ENCODE data around the gene PJVK. TPM values are rescaled to one million over a fixed set of nuclear protein-coding genes. Genes with fewer than 3 reads are reported as not detected.

Gene PJVK
- total and polyA plus RNA-seq, 9 of the 15 experiments (the other 6 are each of a cell fraction or from before 2014, with no cell fraction given): 0.11 to 1.5 (median 0.73) TPM

DNA sequence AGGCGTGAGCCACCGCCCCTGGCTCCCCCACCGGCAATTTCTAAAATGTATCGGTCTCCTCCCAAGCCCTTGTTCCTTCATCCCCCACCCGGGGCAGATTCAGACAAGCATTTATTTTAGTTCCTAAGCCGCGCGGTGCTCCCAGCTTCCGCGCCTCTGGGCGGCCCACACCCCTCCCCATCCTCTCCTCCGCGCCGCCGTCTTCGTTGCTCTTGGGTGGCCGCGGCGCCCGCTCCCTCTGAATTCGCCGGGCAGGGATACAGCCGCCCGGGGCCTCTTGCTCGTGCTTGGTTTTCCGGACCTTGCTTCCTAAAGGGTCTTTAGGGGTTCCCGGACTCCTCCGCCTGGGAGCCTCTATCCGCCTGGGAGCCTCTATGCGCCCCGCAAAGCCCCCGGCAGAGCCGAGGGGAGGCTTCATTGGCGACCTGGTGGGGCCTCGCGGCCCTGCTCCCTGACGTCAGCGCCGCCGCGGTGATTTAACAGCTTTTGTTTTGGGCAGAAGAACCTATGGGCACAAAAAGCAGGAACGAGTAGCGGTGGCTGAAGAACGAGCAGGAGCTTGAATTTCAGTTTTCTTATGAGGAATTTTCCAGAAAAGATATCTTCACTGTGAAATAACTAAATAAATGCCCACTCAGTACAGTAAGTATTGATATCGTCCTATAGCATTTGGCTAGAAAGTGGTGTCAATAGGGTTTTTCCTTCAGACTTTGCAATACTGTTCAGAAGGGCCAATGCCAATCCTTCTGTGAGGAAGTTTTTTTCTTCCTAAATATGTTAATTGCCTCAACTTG lies 37.5 kb upstream of the PJVK start:
- 1% methylated on average over 45 of the region's 45 CpGs for WGBS (ENCODE audit: insufficient coverage, low coverage, missing lambda C conversion rate)
- ATAC-seq: peak; percentile 90
- Histone ChIP-seq H3K4me2 (ENCODE audit: insufficient read depth, low read length) (peak overlapping the region; percentile 70), H2AFZ (ENCODE audit: low read depth, low read length) (peak overlapping the region; percentile 92), H3K36me3 (ENCODE audit: control insufficient read depth, insufficient read depth, low read length) (no peaks in the 10 kb centered on the region), H3K9me1 (ENCODE audit: control insufficient read depth, insufficient read depth, low read length) (no peaks in the 10 kb centered on the region), H3K27me3 (ENCODE audit: control insufficient read depth in 2 of 2, insufficient read depth in 2 of 2, low read length in 2 of 2) (no peaks in the 10 kb centered on the region), H3K79me2 (ENCODE audit: control insufficient read depth, insufficient read depth, low read length) (no peaks in the 10 kb centered on the region), H3K27ac (ENCODE audit: extremely low read depth, low read depth, low read length) (peak overlapping the region; percentile 78), H4K20me1 (replicated peaks; ENCODE audit: control insufficient read depth, insufficient read depth, low read length) (no peaks in the 10 kb centered on the region), H3K4me3 (peak overlapping the region; percentile 46), H3K4me1 (replicated peaks in 1 of 2; ENCODE audit: control insufficient read depth in 2 of 2, insufficient read depth in 2 of 2, low read length in 2 of 2) (peaks cover 8 to 11% of the 10 kb centered on the region in 2 experiments; a peak in 4 of 5 replicates), H3K9me3 (replicated peaks; ENCODE audit: control insufficient read depth, insufficient read depth, low read depth, low read length) (no peaks in the 10 kb centered on the region), H3K9ac (ENCODE audit: insufficient read depth in 1 of 2, low read depth in 2 of 2, low read length in 2 of 2) (peak overlapping the region; percentile 85 to 94)
- ChIA-PET POLR2A (interaction anchor here (0.5 to 3.7 kb wide), 15 partner anchors 10 to 355 kb away, joined by 3 to 41 read pairs (median 5); partner anchors contain the start of genes PJVK, PRKRA and RBM45), CTCF (ENCODE audit: low intra/inter-chr PET ratio) (interaction anchor here (0.6 to 2.4 kb wide), 5 partner anchors 17 to 302 kb away, joined by 3 to 17 read pairs (median 8); partner anchors contain the start of gene RBM45)
- peak; percentile 71 to 87 (median 74) for DNase-seq (ENCODE audit: extremely low read depth in 1 of 4, low spot score in 3 of 4)
- in situ Hi-C loops (cut with MboI) (no loop called here), intact Hi-C loops (cut with micrococcal nuclease) (loop anchor here (1.0 to 5.0 kb wide), 8 partner anchors 11 to 301 kb away; partner anchors contain the start of genes FKBP7, PJVK, PRKRA and RBM45)
- FAIRE-seq: peak; percentile 70
- no TSS peak for BruUV-seq (replicated peaks)
- TF ChIP-seq RHOXF2B (CRISPR knock-in tag; conservative IDR thresholded peaks at IDR 0.05): no peak
- no peak for TF ChIP-seq ESRRA (IDR thresholded peaks at IDR 0.05; ENCODE audit: borderline replicate concordance, low read depth)
- TF ChIP-seq PTBP1 (IDR thresholded peaks at IDR 0.05; ENCODE audit: low read depth, low read length): 0 out of 2 replicates have a peak, but pooled peaks have one; percentile 69
- no peak for TF ChIP-seq NFYB (IDR thresholded peaks at IDR 0.05; ENCODE audit: extremely low read depth, insufficient read length)
- peak; percentile 74 for TF ChIP-seq CTBP1 (IDR thresholded peaks at IDR 0.05; ENCODE audit: borderline replicate concordance)
- TF ChIP-seq, protein P1, sequence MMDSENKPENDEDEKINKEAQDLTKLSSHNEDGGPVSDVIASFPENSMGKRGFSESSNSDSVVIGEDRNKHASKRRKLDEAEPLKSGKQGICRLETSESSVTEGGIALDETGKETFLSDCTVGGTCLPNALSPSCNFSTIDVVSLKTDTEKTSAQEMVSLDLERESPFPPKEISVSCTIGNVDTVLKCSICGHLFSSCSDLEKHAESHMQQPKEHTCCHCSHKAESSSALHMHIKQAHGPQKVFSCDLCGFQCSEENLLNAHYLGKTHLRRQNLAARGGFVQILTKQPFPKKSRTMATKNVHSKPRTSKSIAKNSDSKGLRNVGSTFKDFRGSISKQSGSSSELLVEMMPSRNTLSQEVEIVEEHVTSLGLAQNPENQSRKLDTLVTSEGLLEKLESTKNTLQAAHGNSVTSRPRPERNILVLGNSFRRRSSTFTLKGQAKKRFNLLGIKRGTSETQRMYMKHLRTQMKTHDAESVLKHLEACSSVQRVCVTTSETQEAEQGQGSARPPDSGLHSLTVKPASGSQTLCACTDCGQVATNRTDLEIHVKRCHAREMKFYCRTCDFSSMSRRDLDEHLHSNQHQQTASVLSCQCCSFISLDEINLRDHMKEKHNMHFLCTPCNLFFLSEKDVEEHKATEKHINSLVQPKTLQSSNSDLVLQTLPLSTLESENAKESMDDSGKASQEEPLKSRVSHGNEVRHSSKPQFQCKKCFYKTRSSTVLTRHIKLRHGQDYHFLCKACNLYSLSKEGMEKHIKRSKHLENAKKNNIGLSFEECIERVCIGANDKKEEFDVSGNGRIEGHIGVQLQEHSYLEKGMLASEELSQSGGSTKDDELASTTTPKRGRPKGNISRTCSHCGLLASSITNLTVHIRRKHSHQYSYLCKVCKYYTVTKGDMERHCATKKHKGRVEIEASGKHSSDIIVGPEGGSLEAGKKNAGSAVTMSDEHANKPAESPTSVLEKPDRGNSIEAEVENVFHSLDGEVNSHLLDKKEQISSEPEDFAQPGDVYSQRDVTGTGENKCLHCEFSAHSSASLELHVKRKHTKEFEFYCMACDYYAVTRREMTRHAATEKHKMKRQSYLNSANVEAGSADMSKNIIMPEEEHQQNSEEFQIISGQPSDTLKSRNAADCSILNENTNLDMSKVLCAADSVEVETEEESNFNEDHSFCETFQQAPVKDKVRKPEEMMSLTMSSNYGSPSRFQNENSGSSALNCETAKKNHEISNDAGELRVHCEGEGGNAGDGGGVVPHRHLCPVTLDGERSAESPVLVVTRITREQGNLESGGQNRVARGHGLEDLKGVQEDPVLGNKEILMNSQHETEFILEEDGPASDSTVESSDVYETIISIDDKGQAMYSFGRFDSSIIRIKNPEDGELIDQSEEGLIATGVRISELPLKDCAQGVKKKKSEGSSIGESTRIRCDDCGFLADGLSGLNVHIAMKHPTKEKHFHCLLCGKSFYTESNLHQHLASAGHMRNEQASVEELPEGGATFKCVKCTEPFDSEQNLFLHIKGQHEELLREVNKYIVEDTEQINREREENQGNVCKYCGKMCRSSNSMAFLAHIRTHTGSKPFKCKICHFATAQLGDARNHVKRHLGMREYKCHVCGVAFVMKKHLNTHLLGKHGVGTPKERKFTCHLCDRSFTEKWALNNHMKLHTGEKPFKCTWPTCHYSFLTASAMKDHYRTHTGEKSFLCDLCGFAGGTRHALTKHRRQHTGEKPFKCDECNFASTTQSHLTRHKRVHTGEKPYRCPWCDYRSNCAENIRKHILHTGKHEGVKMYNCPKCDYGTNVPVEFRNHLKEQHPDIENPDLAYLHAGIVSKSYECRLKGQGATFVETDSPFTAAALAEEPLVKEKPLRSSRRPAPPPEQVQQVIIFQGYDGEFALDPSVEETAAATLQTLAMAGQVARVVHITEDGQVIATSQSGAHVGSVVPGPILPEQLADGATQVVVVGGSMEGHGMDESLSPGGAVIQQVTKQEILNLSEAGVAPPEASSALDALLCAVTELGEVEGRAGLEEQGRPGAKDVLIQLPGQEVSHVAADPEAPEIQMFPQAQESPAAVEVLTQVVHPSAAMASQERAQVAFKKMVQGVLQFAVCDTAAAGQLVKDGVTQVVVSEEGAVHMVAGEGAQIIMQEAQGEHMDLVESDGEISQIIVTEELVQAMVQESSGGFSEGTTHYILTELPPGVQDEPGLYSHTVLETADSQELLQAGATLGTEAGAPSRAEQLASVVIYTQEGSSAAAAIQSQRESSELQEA (IDR thresholded peaks at IDR 0.05; ENCODE audit: low read depth): peak; percentile 43; the same call in 1 of the 2 replicates
- TF ChIP-seq, protein P2, sequence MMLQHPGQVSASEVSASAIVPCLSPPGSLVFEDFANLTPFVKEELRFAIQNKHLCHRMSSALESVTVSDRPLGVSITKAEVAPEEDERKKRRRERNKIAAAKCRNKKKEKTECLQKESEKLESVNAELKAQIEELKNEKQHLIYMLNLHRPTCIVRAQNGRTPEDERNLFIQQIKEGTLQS (IDR thresholded peaks at IDR 0.05): peak; percentile 86
- TF ChIP-seq, protein P2 (CRISPR knock-in tag; conservative IDR thresholded peaks at IDR 0.05): peak; percentile 61

Data from K562 (cell line).